M059J (cell line): Measurements from ENCODE around the gene NCKIPSD. TPM values are rescaled to one million over a fixed set of nuclear protein-coding genes. Genes with fewer than 3 reads are reported as not detected.
"Not testable (repeated sequence)": the region's sequence is repeated elsewhere in the genome, so short reads cannot be mapped to it uniquely, and the experiment has no call there.

Experiments
- DNase-seq: peaks from one replicate; pipeline ENCODE4 v3.0.0-alpha.2; 2012; ENCODE audit warnings: low read depth
- total RNA-seq: library from RNA; depleted of rRNA; stranded (reverse); fragments of >200 nt; shearing (Covaris generic); gene quantifications from 2 replicates; pipeline ENCODE4 v1.2.3, GENCODE V29; 2014; rRNA removed

NCKIPSD gene
- total RNA-seq, result 34.2 and 35.4 TPM in 2 replicates

- peak; percentile 72 for DNase-seq
Measured at GRCh38 chr3:48685603-48686511, at the start of gene NCKIPSD. TSS of gene NCKIPSD (minus strand) at chr3:48685915. CDS start at chr3:48685807, 108 bp downstream.

DNA sequence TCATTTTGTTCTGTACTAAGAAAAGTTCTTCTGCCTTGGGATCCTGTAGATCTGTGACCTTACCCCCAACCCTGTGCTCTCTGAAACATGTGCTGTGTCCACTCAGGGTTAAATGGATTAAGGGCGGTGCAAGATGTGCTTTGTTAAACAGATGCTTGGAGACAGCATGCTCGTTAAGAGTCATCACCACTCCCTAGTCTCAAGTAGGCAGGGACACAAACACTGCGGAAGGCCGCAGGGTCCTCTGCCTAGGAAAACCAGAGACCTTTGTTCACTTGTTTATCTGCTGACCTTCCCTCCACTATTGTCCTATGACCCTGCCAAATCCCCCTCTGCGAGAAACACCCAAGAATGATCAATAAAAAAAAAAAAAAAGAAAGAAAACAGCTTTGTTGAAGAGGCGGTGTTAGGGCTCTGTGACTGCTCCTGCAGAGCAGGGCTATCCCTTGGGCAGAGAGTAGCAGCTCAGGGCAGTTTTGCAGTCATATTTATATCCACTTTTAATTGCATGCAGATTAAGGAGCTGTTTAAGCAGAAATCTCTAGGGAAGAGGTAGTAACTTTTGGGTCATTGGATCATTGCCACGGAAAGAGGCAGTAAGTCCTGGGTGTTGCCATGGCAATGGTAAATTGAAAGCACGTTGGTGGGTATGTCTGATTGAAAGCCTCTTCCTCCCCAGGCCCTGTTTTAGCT, 49.5 kb upstream of the NCKIPSD start:
- not testable (repeated sequence) for DNase-seq

- not testable (repeated sequence) for DNase-seq
Measured at GRCh38 chr3:48734541-48734940, 48.8 kb upstream of the NCKIPSD start.

GRCh38 chr3:48733752-48734518, 48.2 kb upstream of the NCKIPSD start:
- not testable (repeated sequence) for DNase-seq

DNA sequence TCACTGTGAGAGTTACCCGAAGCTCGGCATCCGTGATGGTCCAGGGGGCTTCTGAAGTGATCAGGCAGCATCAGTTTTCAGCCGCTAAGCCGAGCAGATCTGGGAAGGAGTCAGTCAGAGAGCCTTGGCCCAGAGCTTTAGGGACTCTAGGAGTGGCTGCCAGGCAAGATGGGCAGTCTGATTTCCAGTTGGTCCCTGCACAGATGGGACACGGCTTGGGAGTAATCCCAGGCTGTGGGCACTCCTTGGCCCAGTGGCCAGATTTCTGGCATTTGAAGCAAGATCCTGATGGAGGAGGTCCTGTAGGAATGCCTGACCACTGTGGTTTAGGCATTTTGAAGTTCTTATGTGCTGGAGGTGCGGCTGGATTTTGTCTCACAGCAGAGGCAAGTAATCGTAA, 41.8 kb upstream of the NCKIPSD start:
- no peak for DNase-seq

DNA sequence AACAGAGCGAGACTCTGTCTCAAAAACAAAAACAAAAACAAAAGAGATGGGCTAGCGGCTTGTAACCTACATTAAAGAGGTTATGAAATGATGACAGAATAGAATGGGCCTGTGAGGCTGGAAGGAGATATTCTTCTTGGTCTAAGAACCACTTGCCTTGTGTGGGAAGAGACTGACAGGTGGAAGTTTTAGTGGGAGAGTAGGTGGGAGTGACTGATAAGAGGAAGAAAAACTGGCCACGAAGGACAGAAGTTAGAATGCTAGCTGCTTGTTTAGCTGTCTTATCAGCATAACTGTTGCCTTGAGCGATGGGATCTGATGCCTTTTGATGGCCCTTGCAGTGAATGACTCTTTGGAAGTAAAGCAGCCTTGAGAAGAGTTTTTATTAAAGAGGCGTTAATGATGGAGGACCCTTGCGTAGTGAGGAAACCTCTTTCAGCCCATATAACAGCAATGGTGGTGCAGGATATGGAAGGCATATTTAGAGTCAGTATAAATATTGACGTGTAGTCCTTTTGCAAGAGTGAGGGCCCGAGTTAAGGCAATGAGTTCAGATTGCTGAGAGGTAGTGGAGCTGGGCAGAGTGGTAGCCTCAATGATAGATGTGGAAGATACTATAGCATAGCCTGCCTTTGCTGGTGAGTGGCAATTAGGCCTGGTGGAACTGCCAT, 39.6 kb upstream of the NCKIPSD start:
- not testable (repeated sequence) for DNase-seq

DNA sequence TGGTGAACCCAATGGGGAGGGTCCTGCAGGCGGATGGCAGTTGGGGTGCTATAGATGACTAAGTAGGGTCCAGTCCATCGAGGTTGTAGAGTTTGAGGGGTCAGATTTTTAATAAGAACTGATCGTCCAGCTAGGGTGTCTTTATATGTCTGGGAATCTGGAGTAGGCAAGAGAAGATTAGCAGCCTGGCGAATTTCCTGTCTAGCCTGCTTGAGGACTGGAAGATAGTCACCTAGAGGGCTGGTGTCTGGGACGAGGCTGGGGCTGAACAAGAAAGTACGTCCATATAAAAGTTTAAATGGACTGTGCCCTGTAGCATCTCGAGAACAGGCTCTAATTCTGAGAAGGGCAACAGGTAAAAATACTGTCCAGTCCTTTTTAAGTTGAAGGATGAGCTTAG, 38.0 kb upstream of the NCKIPSD start:
- DNase-seq, result no peak

DNA sequence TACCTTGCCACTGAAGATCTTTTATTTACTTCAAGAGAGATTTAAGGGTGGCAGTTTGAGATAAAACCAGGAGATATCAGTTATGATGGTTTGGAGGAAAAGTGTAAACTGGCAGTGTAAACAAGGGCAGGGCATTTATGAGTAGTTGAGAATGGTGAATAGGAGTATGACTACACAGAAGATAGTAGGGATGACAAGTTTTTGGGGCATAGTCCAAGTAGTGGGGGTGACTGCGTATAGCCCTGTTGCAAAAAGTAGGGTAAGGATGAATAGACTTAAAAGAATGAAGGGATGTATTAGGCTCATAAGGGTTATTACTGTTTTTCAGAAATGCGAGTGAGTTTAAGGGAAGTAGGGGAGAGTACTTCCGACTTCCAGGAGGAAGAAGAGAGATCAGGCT, 37.6 kb upstream of the NCKIPSD start:
- not testable (repeated sequence) for DNase-seq

GRCh38 chr3:48716982-48717746, 31.4 kb upstream of the NCKIPSD start, which contains the start of gene IP6K2:
TSS of gene IP6K2 (minus strand) at chr3:48717221. CDS start at chr3:48695291, 21,930 bp downstream.
- peak; percentile 95 for DNase-seq

DNA sequence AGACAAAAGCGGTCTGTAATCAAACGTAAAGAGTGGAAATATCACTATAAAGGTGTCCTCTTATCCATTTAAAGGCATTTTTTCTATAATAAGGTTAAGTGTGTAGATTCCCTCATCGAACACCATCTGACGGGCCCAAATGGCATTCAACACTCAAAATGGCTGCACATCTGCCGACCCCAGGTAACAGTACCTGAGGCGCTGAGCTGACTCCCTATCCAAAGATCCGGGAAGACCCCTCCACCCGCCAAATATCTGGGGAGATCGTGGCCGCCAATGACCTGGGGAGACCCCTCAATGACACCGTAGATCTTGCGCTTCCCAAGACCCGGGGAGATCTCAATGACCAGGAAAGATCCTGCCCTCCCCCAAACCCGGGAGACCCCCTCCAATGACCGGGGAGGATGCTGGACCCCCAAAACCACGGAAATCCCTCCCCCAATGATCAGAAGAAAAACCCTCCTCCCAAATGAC, 30.8 kb upstream of the NCKIPSD start:
- DNase-seq, result peak; percentile 12

- DNase-seq, result peak; percentile 83
Measured at GRCh38 chr3:48715174-48715800, 29.6 kb upstream of the NCKIPSD start.

GRCh38 chr3:48711727-48712126, 26.0 kb upstream of the NCKIPSD start:
- DNase-seq, result no peak

- DNase-seq, result peak; percentile 62
Measured at GRCh38 chr3:48709051-48709461, 23.3 kb upstream of the NCKIPSD start.

DNA sequence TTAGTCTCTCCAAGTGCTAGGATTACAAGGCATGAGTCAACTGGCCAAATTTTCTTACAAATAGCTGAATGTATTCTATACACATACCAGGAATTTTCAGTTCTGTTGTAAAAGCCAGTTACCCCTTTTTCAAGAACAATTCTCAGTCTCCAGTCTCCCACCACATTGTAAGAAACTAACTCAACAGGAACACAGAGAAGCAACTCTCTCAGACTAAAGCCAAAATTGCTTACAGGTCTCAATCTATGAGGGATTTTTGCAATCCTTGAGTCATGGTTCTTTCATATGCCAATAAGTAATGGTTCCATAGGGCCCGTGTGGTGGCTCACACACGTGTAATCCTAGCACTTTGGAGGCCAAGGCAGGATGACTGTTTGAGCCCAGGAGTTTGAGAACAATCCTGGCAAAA, 22.8 kb upstream of the NCKIPSD start:
- no peak for DNase-seq

DNA sequence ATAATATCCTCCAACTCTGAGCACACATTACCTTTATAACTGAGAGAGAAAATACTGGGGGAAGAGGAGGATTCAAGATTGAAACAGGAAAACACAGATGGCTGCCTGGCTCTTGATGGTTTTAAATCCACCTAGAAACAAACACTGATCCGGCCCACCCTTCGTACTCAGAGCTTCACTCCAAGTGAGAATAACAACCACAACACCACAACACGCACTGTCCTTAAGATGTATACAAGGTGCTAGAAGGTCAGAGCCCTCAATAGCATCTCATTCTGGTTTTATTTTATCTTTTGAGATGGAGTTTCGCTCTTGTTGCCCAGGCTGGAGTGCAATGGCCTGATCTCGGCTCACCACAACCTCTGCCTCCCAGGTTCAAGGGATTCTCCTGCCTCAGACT, 21.4 kb upstream of the NCKIPSD start:
- no peak for DNase-seq

DNA sequence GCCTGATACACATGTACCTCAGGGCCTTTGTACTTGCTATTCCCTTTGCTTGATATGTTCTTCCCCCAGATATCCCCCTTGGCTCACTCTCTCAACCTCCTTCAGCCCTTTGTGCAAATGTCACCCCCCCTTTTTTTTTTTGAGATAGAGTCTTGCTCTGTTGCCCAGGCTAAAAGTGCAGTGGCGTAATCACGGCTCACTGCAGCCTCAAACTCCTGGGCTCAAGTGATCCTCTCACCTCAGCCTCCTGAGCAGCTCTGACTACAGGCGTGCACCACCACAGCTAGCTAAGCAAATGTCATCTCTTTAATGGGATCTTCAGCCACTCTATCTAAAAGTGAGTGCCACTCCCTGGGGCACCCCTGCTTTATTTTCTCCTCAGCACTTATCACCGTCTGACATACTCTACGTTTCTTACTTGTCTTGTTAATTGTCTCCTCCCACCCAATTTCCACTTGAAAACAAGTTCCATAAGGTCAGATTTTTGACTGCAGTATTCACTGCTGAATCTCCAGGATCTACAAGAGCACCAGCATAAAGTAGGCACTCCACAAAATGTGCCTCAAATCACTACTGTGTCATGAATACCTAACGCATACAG, 16.7 kb upstream of the NCKIPSD start:
- no peak for DNase-seq

DNA sequence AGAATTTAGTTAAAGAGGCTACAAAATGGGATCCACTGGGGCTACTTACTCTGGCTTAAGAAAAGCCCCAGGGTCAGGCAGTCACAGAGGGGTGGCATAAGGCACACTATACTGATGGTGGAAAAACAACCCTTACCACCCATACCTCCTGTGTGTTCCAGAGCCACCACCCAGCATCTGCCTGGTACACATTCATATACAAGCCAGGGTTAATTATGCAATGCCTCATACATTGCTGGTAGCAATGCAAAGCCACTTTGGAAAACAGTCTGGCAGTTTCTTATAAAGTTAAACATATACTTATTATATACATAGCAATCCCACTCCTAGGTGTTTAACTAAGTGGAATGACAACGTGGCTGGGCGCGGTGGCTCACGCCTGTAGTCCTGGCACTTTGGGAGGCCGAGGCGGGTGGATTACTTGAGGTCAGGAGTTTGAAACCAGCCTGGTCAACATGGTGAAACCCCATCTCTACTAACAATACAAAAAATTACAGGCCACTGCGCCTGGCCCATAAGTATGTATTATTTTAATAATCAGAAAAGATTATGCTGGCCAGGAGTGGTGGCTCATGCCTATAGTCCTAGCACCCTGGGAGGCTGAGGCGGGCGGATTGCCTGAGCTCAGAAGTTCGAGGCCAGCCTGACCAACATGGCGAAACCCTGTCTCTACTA, 15.2 kb upstream of the NCKIPSD start:
- DNase-seq, result no peak

DNA sequence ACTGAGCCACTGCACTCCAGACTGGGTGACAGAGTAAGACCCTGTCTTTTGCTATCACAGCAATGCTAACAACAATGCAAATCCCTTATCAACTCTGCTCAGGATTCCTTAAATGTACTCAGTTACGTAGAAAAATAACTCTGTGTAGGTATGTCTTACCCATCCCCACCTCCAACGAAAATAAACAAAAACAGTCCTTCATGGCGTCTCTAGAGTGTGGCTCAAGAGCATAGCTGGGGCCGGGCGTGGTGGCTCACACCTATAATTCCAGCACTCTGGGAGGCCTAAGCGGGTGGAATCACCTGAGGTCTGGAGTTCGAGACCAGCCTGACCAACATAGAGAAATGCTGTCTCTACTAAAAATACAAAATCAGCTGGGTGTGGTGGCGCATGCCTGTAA, 13.2 kb upstream of the NCKIPSD start:
- DNase-seq, result no peak

GRCh38 chr3:48697952-48698351, 12.2 kb upstream of the NCKIPSD start:
- no peak for DNase-seq
